K562 (cell line): ENCODE data around the gene ABCF2. TPM values are rescaled to one million over a fixed set of nuclear protein-coding genes. Genes with fewer than 3 reads are reported as not detected.

Source experiments
- BCL6 ChIP-seq: fragments of 250-450 bp; sonication (Bioruptor Pico); IDR thresholded peaks from 2 replicates; pipeline ENCODE4 v1.4.0; 2020
- DACH1 ChIP-seq: fragments of 450-650 bp; IDR thresholded peaks from 2 replicates; pipeline ENCODE4 v1.6.1; 2018; ENCODE audit not compliant: partially characterized antibody
- E2F5 ChIP-seq: sonication (generic); formaldehyde crosslinking; IDR thresholded peaks from 2 replicates; pipeline ENCODE4 v1.8.0; 2022; ENCODE audit warnings: mild to moderate bottlenecking, missing genetic modification reagents
- EP400 ChIP-seq: fragments of 450-650 bp; IDR thresholded peaks from 2 replicates; pipeline ENCODE4 v1.6.1; 2017; ENCODE audit warnings: antibody characterized with exemption, mild to moderate bottlenecking, moderate library complexity
- ETV6 ChIP-seq, 3 experiments: fragments of 150-350 bp in 1 of 3; sonication (generic) in 1 of 3; formaldehyde crosslinking in 1 of 3; IDR thresholded peaks; 2 replicates each; pipeline versions ENCODE4 v1.6.1 to v1.8.0; 2014 to 2022; ENCODE audit warnings: borderline replicate concordance in 2 of 3, low read depth in 2 of 3, antibody characterized with exemption in 1 of 3, low read length in 1 of 3, mild to moderate bottlenecking in 1 of 3, missing genetic modification reagents in 1 of 3
- EWSR1 ChIP-seq: fragments of 450-650 bp; IDR thresholded peaks from 2 replicates; pipeline ENCODE4 v1.6.1; 2018; ENCODE audit warnings: borderline replicate concordance, mild to moderate bottlenecking, low read depth, moderate library complexity; ENCODE audit not compliant: partially characterized antibody
- MTA1 ChIP-seq: fragments of 450-650 bp; IDR thresholded peaks from 2 replicates; pipeline ENCODE4 v1.6.1; 2017; ENCODE audit warnings: borderline replicate concordance
- NCOA2 ChIP-seq, 2 experiments: fragments of 450-650 bp; IDR thresholded peaks; 2 replicates each; pipeline ENCODE4 v1.6.1; 2018; ENCODE audit warnings: mild to moderate bottlenecking in 2 of 2, moderate library complexity in 1 of 2; ENCODE audit not compliant: partially characterized antibody in 2 of 2
- PHB ChIP-seq: fragments of 250-450 bp; sonication (Bioruptor Pico); IDR thresholded peaks from 2 replicates; pipeline ENCODE4 v1.5.0; 2021
- PML ChIP-seq: IDR thresholded peaks from 2 replicates; pipeline ENCODE4 v1.6.1; 2012; ENCODE audit warnings: low read length, inconsistent platforms
- PTTG1 ChIP-seq: fragments of 450-650 bp; IDR thresholded peaks from 2 replicates; pipeline ENCODE4 v1.6.1; 2016; ENCODE audit warnings: low read depth, mild to moderate bottlenecking, missing genetic modification characterization, missing compliant biosample characterization
- RBBP5 ChIP-seq: fragments of 200-600 bp; sonication (generic); IDR thresholded peaks from 2 replicates; pipeline ENCODE4 v1.6.1; 2012; ENCODE audit warnings: borderline replicate concordance, mild to moderate bottlenecking, low read length, control low read depth, inconsistent platforms; ENCODE audit not compliant: insufficient read depth, poor library complexity, severe bottlenecking
- RBM39 ChIP-seq: fragments of 200-400 bp; formaldehyde crosslinking; optimal IDR thresholded peaks from 2 replicates; pipeline ENCODE3; 2018; ENCODE audit warnings: low read depth, low read length
- SMARCC2 ChIP-seq: fragments of 450-650 bp; IDR thresholded peaks from 2 replicates; pipeline ENCODE4 v1.6.1; 2017; ENCODE audit warnings: antibody characterized with exemption, moderate library complexity, mild to moderate bottlenecking, low read depth
- TOE1 ChIP-seq, 2 experiments: fragments of 450-650 bp in 1 of 2; sonication (generic) in 1 of 2; formaldehyde crosslinking in 1 of 2; IDR thresholded peaks; 2 replicates each; pipeline versions ENCODE4 v1.7.1 to v1.8.0; 2016 to 2022; ENCODE audit warnings: borderline replicate concordance in 2 of 2, mild to moderate bottlenecking in 2 of 2, antibody characterized with exemption in 1 of 2, inconsistent platforms in 1 of 2, low read depth in 1 of 2, missing genetic modification reagents in 1 of 2, moderate library complexity in 1 of 2
- ZBTB49 ChIP-seq: sonication (generic); formaldehyde crosslinking; IDR thresholded peaks from 2 replicates; pipeline ENCODE4 v1.8.0; 2022; ENCODE audit warnings: missing genetic modification reagents, mild to moderate bottlenecking, borderline replicate concordance
- ZBTB7A ChIP-seq: IDR thresholded peaks from 2 replicates; pipeline ENCODE4 v1.6.1; 2011; ENCODE audit warnings: low read depth, mild to moderate bottlenecking, low read length, moderate library complexity, borderline replicate concordance; ENCODE audit not compliant: control insufficient read depth
- ZFPM2 ChIP-seq: fragments of 250-450 bp; sonication (Bioruptor Pico); IDR thresholded peaks from 2 replicates; pipeline ENCODE4 v1.5.1; 2022; ENCODE audit warnings: mild to moderate bottlenecking
- ZNF23 ChIP-seq: fragments of 250-450 bp; sonication (Bioruptor Pico); IDR thresholded peaks from 2 replicates; pipeline ENCODE4 v1.4.0; 2020; ENCODE audit warnings: mild to moderate bottlenecking
- ZNF311 ChIP-seq: fragments of 250-450 bp; sonication (Bioruptor Pico); IDR thresholded peaks from 2 replicates; pipeline ENCODE4 v1.4.0; 2020; ENCODE audit warnings: mild to moderate bottlenecking, moderate library complexity
- ZNF609 ChIP-seq: sonication (generic); formaldehyde crosslinking; IDR thresholded peaks from 2 replicates; pipeline ENCODE4 v1.8.1; 2023; ENCODE audit warnings: missing genetic modification reagents, mild to moderate bottlenecking, borderline replicate concordance
- polyA plus RNA-seq, 8 experiments: library from polyadenylated mRNA; depleted of rRNA in 4 of 8; stranded (reverse) in 5 of 8; unstranded in 3 of 8; fragments of >200 nt; fragmentation: Nextera tagmentation in 2 of 8; fragmentation: Illumina TruSeq in 1 of 8; extraction: Ambion mirVana in 2 of 8; extraction: Trizol in 1 of 8; gene quantifications; 2 replicates each; pipeline versions ENCODE4 v1.2.1 to v1.2.3, GENCODE V29; 2011 to 2014; ENCODE audit warnings: inconsistent platforms in 1 of 8, missing spikeins in 1 of 8
- total RNA-seq, 7 experiments: library from RNA; depleted of rRNA in 6 of 7; stranded (reverse); fragments of >200 nt in 6 of 7; fragmentation: Illumina TruSeq in 2 of 7; extraction: Trizol in 2 of 7; gene quantifications; 2 replicates each; pipeline versions ENCODE4 v1.2.1 to v1.2.3, GENCODE V29; 2011 to 2021; ENCODE audit warnings: low replicate concordance in 1 of 7

The ABCF2 gene
- total and polyA plus RNA-seq, 9 of the 15 experiments (the other 6 are each of a cell fraction or from before 2014, with no cell fraction given), result 62.1 to 224 (median 113) TPM

GRCh38 chr7:151226560-151226874 lies 488 bp downstream of the ABCF2 start (continued):
- TF ChIP-seq ZBTB49 (CRISPR knock-in tag) (0 out of 2 replicates have a peak, but pooled peaks have one; percentile 13), ZBTB7A (0 out of 2 replicates have a peak, but pooled peaks have one; percentile 13), ZNF311 (CRISPR knock-in tag) (no peak), ZFPM2 (CRISPR knock-in tag) (no peak), E2F5 (CRISPR knock-in tag) (no peak), PHB (CRISPR knock-in tag) (no peak), PTTG1 (tag) (no peak), DACH1 (no peak), PML (no peak), ZNF23 (CRISPR knock-in tag) (no peak), SMARCC2 (no peak), RBM39 (no peak), EWSR1 (no peak), TOE1 (IDR thresholded peaks at IDR 0.05; ENCODE audit: borderline replicate concordance) (no peak), TOE1 (CRISPR knock-in tag; IDR thresholded peaks at IDR 0.05; ENCODE audit: borderline replicate concordance, low read depth) (0 out of 2 replicates have a peak, but pooled peaks have one; percentile 27), EP400 (no peak), ETV6 (IDR thresholded peaks at IDR 0.05; ENCODE audit: borderline replicate concordance in 1 of 2, low read depth in 2 of 2, low read length in 1 of 2) (no peak), ETV6 (CRISPR knock-in tag; IDR thresholded peaks at IDR 0.05; ENCODE audit: borderline replicate concordance) (no peak), BCL6 (no peak), MTA1 (no peak), NCOA2 (IDR thresholded peaks at IDR 0.05; ENCODE audit: partially characterized antibody in 2 of 2) (no peak), ZNF609 (CRISPR knock-in tag) (peak; percentile 33; the same call in 1 of the 2 replicates), RBBP5 (no peak)
